Stimulated activated CD8-positive, alpha-beta memory T cell treated with anti-CD3 and anti-CD28 coated beads, Interleukin-4, amount 100 ng/mL, for 4 hours (primary cell): ENCODE results near the gene SERPINF2.
"Not testable (repeated sequence)": the region's sequence is repeated elsewhere in the genome, so short reads cannot be mapped to it uniquely, and the experiment has no call there.

ENCODE experiments used
- DNase-seq, 2 donors: peaks; one replicate each; pipeline ENCODE4 v3.0.0-alpha.2; 2020; ENCODE audit warnings: low read depth in 2 of 2, low spot score in 1 of 2

The SERPINF2 gene

GRCh38 chr17:1762233-1762900 lies 19.7 kb downstream of the SERPINF2 start:
- no peak for DNase-seq

- no peak for DNase-seq
These were observed 20.5 kb downstream of the SERPINF2 start for GRCh38 chr17:1762901-1763898.

DNA sequence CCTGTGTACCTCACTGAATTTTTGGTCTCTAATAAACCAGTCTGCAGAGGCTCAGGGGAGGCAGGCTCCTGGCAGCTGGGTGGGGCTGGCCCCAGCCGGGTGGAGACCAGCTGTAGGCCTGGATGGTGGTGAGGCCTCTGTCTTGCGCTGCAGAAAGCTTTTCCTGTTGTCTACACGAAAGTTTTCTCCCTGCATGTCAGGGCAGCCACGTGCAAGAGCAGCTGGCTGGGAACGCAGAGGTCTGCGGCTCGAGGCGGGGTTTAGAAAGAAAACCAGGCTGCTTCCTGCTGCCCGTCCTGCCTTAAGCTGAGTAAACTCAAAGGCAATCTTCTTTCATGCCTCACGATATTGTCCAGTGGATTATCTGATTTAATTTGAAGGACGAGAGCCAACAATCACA lies 21.6 kb downstream of the SERPINF2 start:
- DNase-seq: peak; percentile 16 to 18

- DNase-seq: not testable (repeated sequence)
These were observed 22.0 kb downstream of the SERPINF2 start for GRCh38 chr17:1764705-1765104.

DNA sequence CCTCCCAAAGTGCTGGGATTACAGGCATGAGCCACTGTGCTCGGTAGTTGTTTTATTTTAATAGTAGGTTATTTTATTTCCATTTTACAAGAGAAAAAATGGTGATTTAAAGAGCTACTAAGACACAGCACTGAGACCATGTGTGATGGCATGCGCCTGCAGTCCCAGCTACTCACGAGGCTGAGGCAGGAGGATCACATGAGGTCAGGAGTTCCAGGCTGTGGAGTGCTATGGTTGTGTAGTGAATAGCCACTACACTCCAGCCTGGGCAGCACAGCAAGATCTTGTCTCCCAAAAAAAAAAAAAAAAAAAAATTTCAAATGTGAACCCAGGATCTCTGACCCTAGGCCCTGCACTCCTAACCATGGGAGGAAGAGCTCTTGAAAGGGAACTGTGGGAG lies 22.9 kb downstream of the SERPINF2 start:
- DNase-seq: no peak

GRCh38 chr17:1766382-1767135 lies 23.9 kb downstream of the SERPINF2 start:
- DNase-seq: no peak

DNA sequence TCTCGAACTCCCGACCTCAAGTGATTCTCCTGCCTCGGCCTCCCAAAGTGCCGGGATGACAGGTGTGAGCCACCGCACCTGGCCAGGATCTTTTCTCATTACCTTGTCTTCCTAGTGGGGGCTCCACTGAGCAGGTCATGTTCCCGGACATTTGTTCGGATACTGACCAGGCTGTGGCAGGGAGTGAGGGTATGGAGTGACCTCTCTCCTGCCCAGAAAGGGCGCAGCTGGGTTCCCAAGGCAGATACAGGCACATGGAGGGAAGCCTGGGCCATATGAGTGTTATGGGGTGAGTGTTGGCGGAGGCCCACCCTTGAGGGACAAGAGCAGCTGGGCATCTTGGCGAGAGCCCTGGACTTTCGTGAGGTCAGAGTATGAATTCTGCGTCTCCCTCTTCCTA lies 24.7 kb downstream of the SERPINF2 start:
- no peak for DNase-seq

DNA sequence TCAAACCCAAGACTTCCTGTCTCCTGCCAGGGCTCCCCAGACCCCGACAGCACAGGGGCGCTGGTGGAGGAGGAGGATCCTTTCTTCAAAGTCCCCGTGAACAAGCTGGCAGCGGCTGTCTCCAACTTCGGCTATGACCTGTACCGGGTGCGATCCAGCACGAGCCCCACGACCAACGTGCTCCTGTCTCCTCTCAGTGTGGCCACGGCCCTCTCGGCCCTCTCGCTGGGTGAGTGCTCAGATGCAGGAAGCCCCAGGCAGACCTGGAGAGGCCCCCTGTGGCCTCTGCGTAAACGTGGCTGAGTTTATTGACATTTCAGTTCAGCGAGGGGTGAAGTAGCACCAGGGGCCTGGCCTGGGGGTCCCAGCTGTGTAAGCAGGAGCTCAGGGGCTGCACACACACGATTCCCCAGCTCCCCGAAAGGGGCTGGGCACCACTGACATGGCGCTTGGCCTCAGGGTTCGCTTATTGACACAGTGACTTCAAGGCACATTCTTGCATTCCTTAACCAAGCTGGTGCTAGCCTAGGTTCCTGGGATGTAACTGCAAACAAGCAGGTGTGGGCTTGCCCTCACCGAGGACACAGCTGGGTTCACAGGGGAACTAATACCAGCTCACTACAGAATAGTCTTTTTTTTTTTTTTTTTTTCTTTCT lies 27.3 kb downstream of the SERPINF2 start:
- no peak for DNase-seq

GRCh38 chr17:1773000-1773695 lies 30.5 kb downstream of the SERPINF2 start:
- DNase-seq: not testable (repeated sequence)

DNA sequence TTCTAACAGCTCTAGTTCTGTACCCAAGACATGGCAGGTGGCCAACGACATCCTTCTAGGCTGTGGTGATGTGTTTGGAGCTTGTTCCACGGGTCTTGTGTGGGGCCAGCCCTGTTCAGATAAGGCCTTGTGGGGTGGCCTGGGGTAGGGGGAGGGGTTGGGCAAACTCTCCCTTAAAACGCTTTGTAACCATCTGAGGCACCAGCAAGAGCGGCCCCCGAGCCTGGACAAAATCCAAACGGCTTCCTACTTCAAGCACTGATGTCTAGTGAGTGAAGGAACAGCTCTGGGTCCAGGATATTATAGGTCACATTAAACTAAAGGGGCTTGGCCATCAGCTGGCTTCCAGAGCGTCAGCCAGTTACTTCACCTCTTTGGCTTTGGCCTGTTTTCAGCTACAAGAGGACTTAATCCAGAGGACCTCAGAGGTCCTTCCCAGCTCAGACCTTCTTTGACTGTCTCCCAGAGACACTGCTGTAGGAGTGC lies 31.1 kb downstream of the SERPINF2 start:
- no peak for DNase-seq

DNA sequence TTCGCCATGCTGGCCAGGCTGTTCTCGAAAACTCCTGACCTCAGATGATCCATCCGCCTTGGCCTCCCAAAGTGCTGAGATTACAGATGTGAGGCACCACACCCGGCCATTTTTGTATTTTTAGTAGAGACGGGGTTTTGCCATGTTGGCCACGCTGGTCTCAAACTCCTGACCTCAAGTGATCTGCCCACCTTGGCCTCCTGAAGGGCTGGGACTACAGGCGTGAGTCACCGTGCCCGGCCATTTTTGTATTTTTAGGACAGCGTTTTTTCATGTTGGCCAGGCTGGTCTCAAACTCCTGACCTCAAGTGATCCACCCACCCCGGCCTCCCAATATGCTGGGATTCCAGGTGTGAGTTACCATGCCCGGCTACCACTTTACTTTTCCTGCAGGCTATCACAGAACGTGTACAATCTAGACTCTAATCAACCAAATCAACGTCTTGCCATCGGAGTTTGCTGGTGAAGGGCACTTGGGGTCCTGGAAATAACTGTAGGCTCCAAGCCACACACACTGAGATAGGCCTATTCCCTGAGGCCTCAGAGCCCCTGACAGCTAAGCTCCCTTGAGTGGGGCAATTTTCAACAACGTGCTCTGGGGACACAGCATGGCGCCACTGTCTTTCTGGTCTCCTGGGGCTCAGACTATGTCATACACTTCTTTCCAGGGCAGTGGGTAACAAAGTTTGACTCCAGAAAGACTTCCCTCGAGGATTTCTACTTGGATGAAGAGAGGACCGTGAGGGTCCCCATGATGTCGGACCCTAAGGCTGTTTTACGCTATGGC lies 31.9 kb downstream of the SERPINF2 start:
- no peak for DNase-seq

GRCh38 chr17:1776328-1776727 lies 33.7 kb downstream of the SERPINF2 start:
- DNase-seq: no peak

- no peak for DNase-seq
These were observed 34.2 kb downstream of the SERPINF2 start for GRCh38 chr17:1776857-1777256.

- no peak for DNase-seq
These were observed 37.0 kb downstream of the SERPINF2 start for GRCh38 chr17:1779571-1780131.

- no peak for DNase-seq
These were observed 39.5 kb downstream of the SERPINF2 start for GRCh38 chr17:1782171-1782567.

- DNase-seq: no peak
These were observed 40.6 kb downstream of the SERPINF2 start for GRCh38 chr17:1783271-1783670.

DNA sequence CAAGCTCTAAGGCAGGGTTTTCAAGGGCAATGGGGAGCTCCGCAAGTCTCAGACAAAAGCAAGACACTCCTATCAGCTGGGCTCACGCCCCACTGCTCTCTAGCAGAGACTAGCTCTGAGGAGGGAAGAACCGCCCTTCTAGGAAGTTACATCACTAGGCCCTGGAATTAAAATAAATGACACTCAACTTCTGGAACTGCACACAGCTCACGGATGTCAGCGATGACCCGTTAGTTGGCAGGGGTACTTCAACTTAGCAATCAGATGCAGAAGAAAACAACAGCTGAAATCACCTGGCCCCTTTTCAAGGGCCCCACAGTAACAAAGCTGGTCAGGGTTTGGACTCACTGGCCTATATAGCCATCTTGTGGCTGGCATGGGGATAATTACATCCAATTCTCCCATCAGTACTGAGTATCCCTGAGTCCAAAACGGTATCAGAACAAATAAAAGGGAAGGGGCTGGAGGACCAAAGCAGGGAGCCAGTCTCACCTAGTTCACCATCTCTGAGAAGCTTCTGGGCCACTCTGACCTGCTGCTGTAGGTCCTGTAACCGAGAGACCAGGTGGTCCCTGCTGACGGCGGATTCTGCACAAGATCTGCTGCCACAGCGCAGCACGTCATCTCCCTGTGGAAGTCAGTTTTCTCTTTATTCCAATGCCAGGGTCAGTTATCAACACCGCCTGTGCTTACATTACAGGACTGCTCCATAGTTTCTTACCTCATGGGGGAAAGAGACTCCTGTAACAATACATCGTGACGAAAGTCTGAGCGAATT lies 41.4 kb downstream of the SERPINF2 start:
- DNase-seq: no peak

DNA sequence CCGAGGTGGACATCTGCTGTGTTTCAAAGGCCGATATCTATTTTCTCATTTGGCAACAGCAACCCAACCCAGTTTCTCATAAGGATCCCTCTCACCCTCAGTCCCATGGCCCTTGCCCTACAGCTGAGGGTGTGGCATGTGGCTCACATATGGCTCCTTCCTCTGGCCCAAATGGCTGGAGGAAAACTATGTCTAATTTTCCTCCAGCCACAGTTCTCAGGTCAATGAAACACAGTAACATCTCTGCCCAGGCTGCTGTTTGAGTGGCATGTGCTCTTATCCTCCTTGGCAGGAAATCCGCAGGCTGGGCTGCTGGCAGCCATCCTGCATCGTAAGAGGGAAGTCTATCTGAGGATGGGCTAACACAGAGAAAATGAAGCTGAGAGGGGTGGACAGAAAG lies 43.3 kb downstream of the SERPINF2 start:
- DNase-seq: no peak
